Mesendoderm (in vitro differentiated cells): ENCODE data around the gene CYP26B1.

Experiments
- DNase-seq: peaks from one replicate; pipeline ENCODE4 v3.0.0; 2013
- H2AK5ac ChIP-seq: 2 replicates; pipeline ENCODE4 v1.6.1; 2013; ENCODE audit warnings: low read length, inconsistent platforms
- H2BK120ac ChIP-seq: 2 replicates; pipeline ENCODE4 v1.6.1; 2013; ENCODE audit warnings: low read depth, mild to moderate bottlenecking, low read length, moderate library complexity, mixed read lengths
- H2BK15ac ChIP-seq: replicated peaks from 2 replicates; pipeline ENCODE4 v1.6.1; 2013; ENCODE audit warnings: low read depth, mild to moderate bottlenecking, moderate library complexity
- H2BK5ac ChIP-seq: 2 replicates; pipeline ENCODE4 v1.6.1; 2013; ENCODE audit warnings: low read length, inconsistent platforms
- H3K18ac ChIP-seq: 2 replicates; pipeline ENCODE4 v1.6.1; 2013; ENCODE audit warnings: mild to moderate bottlenecking, low read length, mixed read lengths
- H3K23ac ChIP-seq: one replicate; pipeline ENCODE4 v1.6.1; 2013; ENCODE audit warnings: low read length
- H3K27ac ChIP-seq: 2 replicates; pipeline ENCODE4 v1.5.1; 2013; ENCODE audit warnings: low read depth, mild to moderate bottlenecking, inconsistent platforms, low read length, moderate library complexity
- H3K27me3 ChIP-seq: 2 replicates; pipeline ENCODE4 v1.6.1; 2013; ENCODE audit warnings: low read length, control low read depth, mild to moderate bottlenecking, inconsistent platforms; ENCODE audit not compliant: insufficient read depth, poor library complexity
- H3K36me3 ChIP-seq: 2 replicates; pipeline ENCODE4 v1.6.1; 2013; ENCODE audit warnings: low read length, inconsistent platforms; ENCODE audit not compliant: control insufficient read depth, insufficient read depth
- H3K4ac ChIP-seq: one replicate; pipeline ENCODE4 v1.6.1; 2013; ENCODE audit warnings: low read depth, mild to moderate bottlenecking, low read length, moderate library complexity
- H3K4me1 ChIP-seq: 2 replicates; pipeline ENCODE4 v1.6.1; 2013; ENCODE audit warnings: low read depth, low read length, inconsistent platforms; ENCODE audit not compliant: control insufficient read depth
- H3K4me2 ChIP-seq: 2 replicates; pipeline ENCODE4 v1.6.1; 2013; ENCODE audit warnings: low read length
- H3K4me3 ChIP-seq: 2 replicates; pipeline ENCODE4 v1.5.1; 2013; ENCODE audit warnings: mild to moderate bottlenecking, low read length
- H3K56ac ChIP-seq: one replicate; pipeline ENCODE4 v1.6.1; 2013; ENCODE audit warnings: low read length
- H3K79me1 ChIP-seq: 2 replicates; pipeline ENCODE4 v1.6.1; 2013; ENCODE audit warnings: low read length, inconsistent platforms
- H3K79me2 ChIP-seq: 2 replicates; pipeline ENCODE4 v1.6.1; 2013; ENCODE audit warnings: mild to moderate bottlenecking, low read length; ENCODE audit not compliant: control insufficient read depth, insufficient read depth
- H3K9ac ChIP-seq: 2 replicates; pipeline ENCODE4 v1.6.1; 2013; ENCODE audit warnings: low read length, inconsistent platforms
- H4K5ac ChIP-seq: one replicate; pipeline ENCODE4 v1.6.1; 2013; ENCODE audit warnings: low read length
- H4K8ac ChIP-seq: one replicate; pipeline ENCODE4 v1.6.1; 2013; ENCODE audit warnings: low read depth, mild to moderate bottlenecking, control low read depth, low read length, moderate library complexity
- WGBS: extraction: QIAGEN DNeasy Blood & Tissue Kit; methylation state at CpG from one replicate; pipeline ENCODE4 v1.1.7; 2013; ENCODE audit warnings: low lambda C conversion rate, missing lambda C conversion rate; ENCODE audit not compliant: insufficient coverage; ENCODE audit errors: extremely low coverage; 5-methylcytosine and 5-hydroxymethylcytosine counted together

The CYP26B1 gene

DNA sequence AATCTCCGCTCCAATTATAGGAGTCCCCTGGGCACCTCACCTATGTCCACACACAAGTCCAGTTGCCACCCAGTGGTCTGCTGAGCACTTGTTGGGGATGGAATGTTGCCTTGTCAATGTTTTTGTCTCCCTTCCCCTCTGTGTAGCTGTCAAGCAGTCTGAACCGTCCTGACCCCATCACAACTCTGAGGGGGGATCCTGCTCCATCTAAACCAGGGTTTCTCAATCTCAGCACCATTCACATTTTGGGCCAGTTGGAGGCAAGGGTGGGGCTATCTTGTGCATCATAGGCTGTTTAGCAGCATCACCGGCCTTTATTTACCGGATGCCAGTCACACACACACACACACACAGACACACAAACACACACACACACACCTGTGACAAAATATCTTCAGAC, 53.0 kb downstream of the CYP26B1 start:
- Histone ChIP-seq H3K4ac (no peak overlapping the region), H2BK120ac (no peak overlapping the region), H3K56ac (no peak overlapping the region), H3K4me1 (no peaks in the 10 kb centered on the region), H3K27me3 (no peaks in the 10 kb centered on the region), H2BK15ac (no peak overlapping the region), H3K4me2 (no peak overlapping the region), H2AK5ac (no peak overlapping the region), H3K23ac (no peak overlapping the region), H3K4me3 (no peak overlapping the region), H3K9ac (no peak overlapping the region), H3K18ac (no peak overlapping the region), H4K8ac (no peak overlapping the region), H2BK5ac (no peak overlapping the region), H3K27ac (no peak overlapping the region), H3K36me3 (no peaks in the 10 kb centered on the region), H4K5ac (no peak overlapping the region), H3K79me2 (no peaks in the 10 kb centered on the region), H3K79me1 (no peaks in the 10 kb centered on the region)
- no peak for DNase-seq
- no CpG with 5 or more reads among the region's 4 CpGs for WGBS

DNA sequence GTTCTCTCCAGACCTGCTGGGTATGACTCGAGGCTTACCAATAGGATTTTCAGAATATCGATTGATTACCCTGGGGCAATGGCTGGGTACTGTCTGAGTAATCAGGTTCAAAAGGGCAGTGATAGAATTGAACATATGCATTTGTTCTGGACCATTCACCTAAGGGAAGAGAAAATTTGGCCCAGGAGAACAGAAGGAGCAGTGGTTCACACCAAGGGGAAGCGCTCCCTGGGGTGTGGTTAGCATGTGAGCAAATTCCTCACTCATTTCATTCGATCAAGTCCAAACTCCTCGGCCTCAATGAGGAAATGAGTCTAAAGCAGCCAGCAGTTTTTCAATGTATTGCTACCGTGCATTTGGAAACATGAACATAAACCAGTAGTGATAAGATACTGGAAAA, 55.6 kb downstream of the CYP26B1 start:
- Histone ChIP-seq H2AK5ac (no peak overlapping the region), H2BK5ac (no peak overlapping the region), H3K27me3 (no peaks in the 10 kb centered on the region), H4K5ac (no peak overlapping the region), H3K27ac (no peak overlapping the region), H3K56ac (no peak overlapping the region), H3K79me1 (no peaks in the 10 kb centered on the region), H2BK120ac (no peak overlapping the region), H2BK15ac (no peak overlapping the region), H3K9ac (no peak overlapping the region), H3K4me2 (no peak overlapping the region), H3K18ac (no peak overlapping the region), H3K4me3 (no peak overlapping the region), H3K4ac (no peak overlapping the region), H3K36me3 (no peaks in the 10 kb centered on the region), H4K8ac (no peak overlapping the region), H3K23ac (no peak overlapping the region), H3K4me1 (no peaks in the 10 kb centered on the region), H3K79me2 (no peaks in the 10 kb centered on the region)
- no CpG with 5 or more reads among the region's 6 CpGs for WGBS
- no peak for DNase-seq

DNA sequence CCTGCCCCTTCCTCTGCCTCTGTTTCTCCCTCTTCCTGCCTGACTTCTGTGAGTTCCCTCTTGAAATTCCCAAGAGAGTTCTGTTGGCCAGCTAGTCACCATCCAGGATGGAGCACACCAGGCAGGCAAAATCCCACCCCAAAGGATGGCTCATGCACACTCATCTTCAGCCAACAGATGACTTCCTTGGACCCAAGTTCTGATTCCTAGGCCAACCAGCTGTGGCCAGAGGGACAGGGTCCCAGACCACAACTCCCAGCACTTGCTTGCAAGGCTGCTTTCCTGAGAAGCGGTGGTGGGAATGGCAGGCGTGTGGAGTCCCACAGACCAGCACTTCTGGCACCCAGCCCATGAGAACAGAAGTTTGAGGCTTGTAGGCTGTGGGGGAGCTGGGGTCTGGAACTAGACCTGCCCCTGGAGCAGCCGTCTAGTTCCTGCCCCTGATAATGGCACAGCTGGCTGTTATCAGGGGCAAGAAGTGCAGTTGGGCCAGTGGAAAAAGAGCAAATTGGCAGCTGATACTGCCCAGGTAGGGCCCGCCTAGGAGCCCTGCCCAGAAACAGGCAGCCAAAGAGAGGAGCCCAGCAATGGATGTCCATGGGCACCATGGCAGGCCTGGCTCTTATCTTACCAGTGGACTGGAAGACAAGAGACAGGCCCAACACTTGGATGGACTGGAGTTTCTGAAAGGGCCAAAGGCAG, 56.7 kb downstream of the CYP26B1 start:
- no peak overlapping the region for H3K4me3 ChIP-seq
- H3K56ac ChIP-seq, result no peak overlapping the region
- H3K79me1 ChIP-seq, result no peaks in the 10 kb centered on the region
- no peaks in the 10 kb centered on the region for H3K79me2 ChIP-seq
- H3K4me1 ChIP-seq, result no peaks in the 10 kb centered on the region
- no peak overlapping the region for H2BK5ac ChIP-seq
- no peak overlapping the region for H2BK120ac ChIP-seq
- H2AK5ac ChIP-seq, result no peak overlapping the region
- no peak overlapping the region for H3K23ac ChIP-seq
- no peak overlapping the region for H3K27ac ChIP-seq
- H4K8ac ChIP-seq, result no peak overlapping the region
- DNase-seq, result no peak
- H3K36me3 ChIP-seq, result no peaks in the 10 kb centered on the region
- no peak overlapping the region for H3K4me2 ChIP-seq
- H3K4ac ChIP-seq, result no peak overlapping the region
- no peaks in the 10 kb centered on the region for H3K27me3 ChIP-seq
- WGBS, result no CpG with 5 or more reads among the region's 4 CpGs
- no peak overlapping the region for H3K18ac ChIP-seq
- H2BK15ac ChIP-seq, result no peak overlapping the region
- no peak overlapping the region for H4K5ac ChIP-seq
- no peak overlapping the region for H3K9ac ChIP-seq

DNA sequence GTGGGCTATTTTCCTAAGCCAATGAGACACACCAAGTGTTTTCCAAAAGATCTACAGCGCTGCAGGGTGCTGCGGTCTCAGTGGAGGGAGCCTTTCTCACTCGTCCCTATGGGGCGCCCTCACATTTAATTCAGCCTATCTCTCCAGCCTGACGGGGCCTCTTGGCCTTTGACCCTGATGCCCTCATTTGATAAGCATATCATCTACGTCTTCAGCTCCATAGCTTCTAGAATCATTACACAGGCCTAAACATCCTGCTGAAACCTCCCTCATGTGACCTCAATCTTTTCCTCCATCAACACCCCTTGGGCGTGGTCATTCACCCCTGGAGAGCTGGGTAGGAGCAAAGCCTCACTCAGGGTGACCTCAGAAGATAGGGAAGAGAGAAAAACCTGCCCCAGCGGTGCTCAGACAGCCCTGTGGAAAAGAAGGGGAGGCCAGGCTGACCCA, 57.4 kb downstream of the CYP26B1 start:
- H3K18ac ChIP-seq, result no peak overlapping the region
- H3K23ac ChIP-seq, result no peak overlapping the region
- no peaks in the 10 kb centered on the region for H3K79me2 ChIP-seq
- H2BK120ac ChIP-seq, result no peak overlapping the region
- DNase-seq, result no peak
- H3K27ac ChIP-seq, result no peak overlapping the region
- H3K27me3 ChIP-seq, result no peaks in the 10 kb centered on the region
- H3K79me1 ChIP-seq, result no peaks in the 10 kb centered on the region
- H2BK15ac ChIP-seq, result no peak overlapping the region
- H3K36me3 ChIP-seq, result no peaks in the 10 kb centered on the region
- no peak overlapping the region for H3K56ac ChIP-seq
- H3K4me3 ChIP-seq, result no peak overlapping the region
- H3K9ac ChIP-seq, result no peak overlapping the region
- H3K4me2 ChIP-seq, result no peak overlapping the region
- H3K4me1 ChIP-seq, result no peaks in the 10 kb centered on the region
- H3K4ac ChIP-seq, result no peak overlapping the region
- H4K8ac ChIP-seq, result no peak overlapping the region
- no peak overlapping the region for H2BK5ac ChIP-seq
- H4K5ac ChIP-seq, result no peak overlapping the region
- no CpG with 5 or more reads among the region's 8 CpGs for WGBS
- H2AK5ac ChIP-seq, result no peak overlapping the region

DNA sequence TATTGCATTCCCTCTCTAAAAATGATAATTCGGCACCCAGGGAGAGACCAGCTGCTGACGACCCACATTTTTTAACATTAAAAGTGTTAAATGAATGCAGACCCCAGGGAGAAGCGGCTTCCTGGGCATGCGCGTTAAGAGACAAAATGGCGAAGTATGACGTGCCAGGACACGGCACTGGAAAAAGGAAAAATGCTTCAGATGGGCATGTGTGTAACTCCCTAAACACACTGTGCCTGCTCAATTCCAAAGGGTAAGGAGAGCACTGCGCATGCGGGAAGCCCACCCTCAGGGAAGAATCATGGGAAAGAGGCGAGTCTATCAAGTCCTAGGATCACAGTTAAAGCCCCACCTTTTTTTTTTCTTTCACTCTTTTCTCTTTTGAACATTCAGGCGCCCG, 58.1 kb downstream of the CYP26B1 start:
- no CpG with 5 or more reads among the region's 13 CpGs for WGBS
- no peaks in the 10 kb centered on the region for H3K36me3 ChIP-seq
- H3K79me1 ChIP-seq, result no peaks in the 10 kb centered on the region
- H3K18ac ChIP-seq, result no peak overlapping the region
- H2AK5ac ChIP-seq, result no peak overlapping the region
- H3K27ac ChIP-seq, result no peak overlapping the region
- no peaks in the 10 kb centered on the region for H3K27me3 ChIP-seq
- H3K4ac ChIP-seq, result no peak overlapping the region
- no peak overlapping the region for H2BK15ac ChIP-seq
- H4K5ac ChIP-seq, result no peak overlapping the region
- no peak overlapping the region for H2BK5ac ChIP-seq
- H3K4me3 ChIP-seq, result no peak overlapping the region
- H3K23ac ChIP-seq, result no peak overlapping the region
- H3K4me2 ChIP-seq, result no peak overlapping the region
- H2BK120ac ChIP-seq, result no peak overlapping the region
- no peak overlapping the region for H4K8ac ChIP-seq
- H3K79me2 ChIP-seq, result no peaks in the 10 kb centered on the region
- H3K56ac ChIP-seq, result no peak overlapping the region
- no peak overlapping the region for H3K9ac ChIP-seq
- no peak for DNase-seq
- no peaks in the 10 kb centered on the region for H3K4me1 ChIP-seq

DNA sequence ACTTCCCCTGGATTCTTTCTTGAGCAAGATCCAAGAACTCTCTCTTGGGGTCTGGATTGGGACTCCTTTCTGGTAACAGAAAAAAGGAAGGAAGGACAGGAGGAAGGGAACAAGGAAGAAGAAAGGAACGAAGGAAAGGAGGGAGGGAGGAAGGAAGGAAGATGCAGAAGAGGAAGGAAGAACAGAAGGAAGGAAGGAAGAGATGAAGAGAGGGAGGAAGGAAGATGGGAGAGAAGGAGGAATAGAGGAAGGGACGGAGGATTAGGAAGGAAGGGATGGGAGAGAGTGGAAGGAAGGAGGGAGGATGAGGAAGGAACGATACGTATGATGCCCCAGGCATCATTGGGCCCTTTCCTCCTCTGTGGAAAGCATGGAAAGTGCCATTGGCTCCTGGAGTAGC, 58.6 kb downstream of the CYP26B1 start:
- Histone ChIP-seq H2BK5ac (no peak overlapping the region), H3K9ac (no peak overlapping the region), H2BK120ac (no peak overlapping the region), H3K4me3 (no peak overlapping the region), H3K56ac (no peak overlapping the region), H3K4me1 (no peaks in the 10 kb centered on the region), H3K18ac (no peak overlapping the region), H4K5ac (no peak overlapping the region), H3K4ac (no peak overlapping the region), H3K23ac (no peak overlapping the region), H3K27me3 (no peaks in the 10 kb centered on the region), H4K8ac (no peak overlapping the region), H2AK5ac (no peak overlapping the region), H2BK15ac (no peak overlapping the region), H3K27ac (no peak overlapping the region), H3K4me2 (no peak overlapping the region), H3K79me2 (no peaks in the 10 kb centered on the region), H3K79me1 (no peaks in the 10 kb centered on the region), H3K36me3 (no peaks in the 10 kb centered on the region)
- WGBS, result 100% methylated on average over 1 of the region's 4 CpGs
- DNase-seq, result no peak
